NCI-H526 (cell line): Measurements from ENCODE around the gene AGPAT4.

ENCODE experiments used
- DNase-seq, 2 experiments: peaks; one replicate each; lab custom pipeline; 2025; lab: John Stamatoyannopoulos, UW

AGPAT4 gene

GRCh38 chr6:161281092-161281491 lies 7.2 kb upstream of the AGPAT4 start:
- no peak for DNase-seq

DNA sequence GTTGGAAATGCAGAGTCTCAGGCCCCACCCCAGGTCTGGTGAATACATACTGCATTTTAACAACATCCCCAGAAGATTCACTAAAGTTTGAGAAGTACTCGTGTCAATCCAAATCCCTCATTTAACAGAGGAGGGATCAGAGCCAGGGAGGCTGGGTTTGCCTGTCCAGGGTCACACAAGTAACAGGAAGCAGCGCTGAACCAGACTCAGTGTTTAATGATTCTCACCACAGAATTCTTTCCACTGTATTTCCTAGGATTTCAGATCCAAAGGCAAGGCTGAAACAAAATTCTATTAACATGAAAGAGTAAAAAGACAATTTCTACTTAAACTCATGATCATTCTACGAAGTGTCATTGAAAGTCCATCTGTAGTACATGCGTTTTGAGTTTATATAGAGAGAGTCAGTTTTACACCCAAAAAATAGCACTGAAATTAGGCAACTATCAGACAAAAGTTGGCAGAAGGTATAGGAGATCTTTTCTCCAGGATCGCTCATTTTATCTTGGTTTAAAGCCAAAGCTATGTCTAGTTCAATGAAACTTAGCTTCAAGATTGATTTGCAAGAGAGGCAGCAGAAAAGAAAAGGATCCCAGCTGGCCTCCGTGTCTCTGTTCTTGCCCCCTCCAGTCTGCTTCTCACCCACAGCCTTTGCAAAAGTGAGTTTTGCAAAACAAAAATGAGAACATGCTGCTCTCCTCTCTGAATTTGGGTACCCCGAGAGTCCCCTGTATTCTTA lies 6.0 kb upstream of the AGPAT4 start:
- DNase-seq: no peak

DNA sequence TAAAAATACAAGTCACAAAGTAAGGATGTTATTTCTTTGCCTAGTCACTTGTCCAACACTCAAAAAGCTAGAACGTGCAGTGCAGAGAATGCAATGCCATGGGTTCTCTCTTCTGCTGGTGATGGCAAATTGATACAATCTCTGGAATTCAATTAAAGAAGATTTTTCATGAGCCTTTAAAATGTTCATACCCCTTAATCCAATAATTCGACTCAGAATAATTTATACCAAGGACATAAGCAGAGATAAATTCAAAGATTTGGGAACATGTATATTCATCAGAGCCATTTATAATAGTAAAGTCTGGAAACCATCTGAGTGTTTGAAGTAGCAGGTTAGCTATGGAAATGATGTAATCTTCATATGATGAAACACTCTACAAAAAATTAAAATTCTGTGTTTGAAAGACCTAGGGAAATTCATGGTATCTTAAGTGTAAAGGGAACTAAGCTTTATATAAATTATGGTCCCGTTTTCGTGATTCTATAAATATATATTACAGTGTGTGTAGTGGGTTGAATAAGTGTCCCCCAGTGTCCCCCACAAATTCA lies 2.8 kb upstream of the AGPAT4 start:
- DNase-seq: no peak

- DNase-seq: no peak
These were observed 1.0 kb upstream of the AGPAT4 start for GRCh38 chr6:161274898-161275297.

DNA sequence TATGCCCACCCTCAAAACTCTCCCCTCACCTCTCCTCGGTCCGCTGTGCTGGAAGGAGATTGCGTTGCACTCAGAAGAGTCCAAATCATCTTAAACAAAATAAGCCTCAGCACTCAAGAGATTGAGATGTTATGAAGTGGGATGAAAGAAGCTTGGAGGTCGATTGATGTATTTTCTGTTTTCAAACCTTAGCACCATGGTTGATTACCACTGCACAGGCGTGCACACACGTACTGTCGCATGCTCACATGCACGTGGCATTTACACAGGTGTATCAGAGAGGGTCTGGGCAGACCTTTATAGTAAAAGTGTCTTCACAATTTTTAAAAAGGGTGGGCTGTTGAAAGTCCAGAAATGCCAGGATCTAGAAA lies 612 bp upstream of the AGPAT4 start:
- peak in 1 of 2 experiments; percentile 40 for DNase-seq

DNA sequence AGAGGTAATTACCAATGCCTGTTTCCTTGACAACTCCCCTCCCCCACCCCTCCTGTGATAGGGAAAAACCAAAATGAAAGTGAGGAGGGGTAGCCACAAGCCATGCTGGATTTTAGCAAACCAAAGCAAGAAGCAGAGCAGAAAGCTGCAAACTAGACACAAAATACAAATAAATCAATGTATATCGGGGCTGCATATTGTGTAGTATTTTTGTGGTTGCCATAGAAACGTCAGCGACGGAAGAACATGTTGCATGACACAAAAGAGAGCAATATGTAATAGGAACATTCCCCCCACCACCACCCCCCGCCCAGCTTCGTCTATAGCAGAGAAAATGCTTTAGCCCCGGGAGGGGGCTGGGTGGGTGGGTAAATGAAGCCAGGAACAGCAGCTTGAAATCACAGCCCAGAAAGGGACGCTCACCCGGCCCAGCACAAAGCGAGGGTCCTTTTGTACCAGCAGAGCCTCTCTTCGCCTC lies 548 bp downstream of the AGPAT4 start:
- DNase-seq: peak; percentile 18 to 80

DNA sequence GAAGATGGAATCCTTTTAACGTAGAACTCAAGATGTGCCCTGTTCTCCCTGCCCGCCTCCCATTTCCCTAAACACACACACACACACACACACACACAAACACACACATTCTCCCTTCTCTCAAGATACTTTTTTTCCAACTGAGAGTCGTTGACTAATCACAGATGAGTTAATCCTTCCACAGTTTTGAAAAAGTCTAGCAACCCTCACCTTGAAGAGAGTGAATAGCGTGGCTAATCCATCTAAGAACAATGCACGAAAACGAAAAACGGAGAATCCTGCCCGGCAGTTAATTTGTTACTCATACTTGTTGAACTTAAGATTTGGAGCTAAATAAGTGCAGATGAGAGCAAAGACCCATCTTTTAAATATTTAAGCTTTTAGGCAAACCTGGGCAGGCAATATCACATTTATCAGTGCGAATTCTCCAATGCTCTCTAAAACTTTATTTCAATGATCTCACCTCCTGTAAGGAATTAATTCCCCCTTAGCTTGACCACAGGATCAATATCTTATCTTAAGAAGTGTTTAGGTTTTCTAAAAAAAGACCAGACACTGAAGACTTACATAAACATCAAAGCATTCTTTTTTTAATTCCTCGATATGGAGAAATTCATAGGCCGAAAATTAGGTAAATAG lies 1.1 kb downstream of the AGPAT4 start:
- peak in 1 of 2 experiments; percentile 61 for DNase-seq

DNA sequence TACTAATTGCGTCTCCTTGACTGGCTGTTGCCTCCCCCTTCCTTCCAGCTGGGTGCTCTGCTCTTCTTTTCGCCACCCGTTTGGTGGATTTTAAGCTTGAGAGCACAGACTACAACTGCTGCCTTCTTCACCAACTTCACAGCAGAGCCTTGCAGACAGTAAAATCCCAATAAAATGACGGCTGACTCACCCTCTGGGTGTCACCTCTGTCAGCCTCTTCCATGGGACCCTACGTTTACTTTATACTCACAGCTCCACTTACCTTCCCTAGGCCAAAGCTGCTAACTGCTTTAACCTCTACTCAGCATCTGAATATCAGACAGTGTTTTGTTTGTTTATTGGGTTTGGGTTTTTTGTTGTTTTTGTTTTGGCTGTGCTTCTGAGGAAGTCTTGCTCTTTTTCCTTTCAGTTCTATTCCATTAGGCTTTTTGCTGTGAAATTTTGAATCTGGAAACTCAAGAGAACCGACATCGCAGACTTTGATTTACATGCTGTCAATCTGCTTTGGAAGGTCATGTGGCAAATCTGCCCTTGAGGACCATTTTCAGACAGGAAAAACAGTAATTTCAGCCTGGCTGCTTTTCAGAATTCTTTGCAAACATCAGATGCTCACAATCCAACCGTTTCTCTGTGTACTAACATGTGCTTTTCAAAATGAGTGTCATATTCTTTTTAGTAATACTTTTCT lies 2.4 kb downstream of the AGPAT4 start:
- DNase-seq: no peak

DNA sequence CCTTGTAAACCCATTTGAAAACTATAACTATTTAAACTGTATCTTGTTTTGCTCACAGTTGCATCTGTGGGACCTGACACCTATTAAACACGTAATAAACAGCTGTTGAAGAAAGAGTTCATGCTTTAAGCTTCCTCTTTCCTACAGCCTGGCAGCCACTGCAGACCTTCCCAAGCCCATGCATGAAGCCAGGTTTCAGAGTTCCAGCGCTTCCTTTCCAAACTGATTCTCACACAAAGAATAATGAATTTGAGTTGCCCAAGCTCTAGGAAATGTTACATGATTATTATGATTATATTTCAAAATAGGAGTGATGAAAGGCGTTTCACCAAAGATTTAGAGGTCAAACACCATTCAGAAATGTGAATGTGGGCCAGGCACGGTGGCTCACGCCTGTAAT lies 3.7 kb downstream of the AGPAT4 start:
- DNase-seq: no peak

GRCh38 chr6:161269310-161269709 lies 4.6 kb downstream of the AGPAT4 start:
- no peak for DNase-seq

- DNase-seq: no peak
These were observed 5.2 kb downstream of the AGPAT4 start for GRCh38 chr6:161268531-161269210.

DNA sequence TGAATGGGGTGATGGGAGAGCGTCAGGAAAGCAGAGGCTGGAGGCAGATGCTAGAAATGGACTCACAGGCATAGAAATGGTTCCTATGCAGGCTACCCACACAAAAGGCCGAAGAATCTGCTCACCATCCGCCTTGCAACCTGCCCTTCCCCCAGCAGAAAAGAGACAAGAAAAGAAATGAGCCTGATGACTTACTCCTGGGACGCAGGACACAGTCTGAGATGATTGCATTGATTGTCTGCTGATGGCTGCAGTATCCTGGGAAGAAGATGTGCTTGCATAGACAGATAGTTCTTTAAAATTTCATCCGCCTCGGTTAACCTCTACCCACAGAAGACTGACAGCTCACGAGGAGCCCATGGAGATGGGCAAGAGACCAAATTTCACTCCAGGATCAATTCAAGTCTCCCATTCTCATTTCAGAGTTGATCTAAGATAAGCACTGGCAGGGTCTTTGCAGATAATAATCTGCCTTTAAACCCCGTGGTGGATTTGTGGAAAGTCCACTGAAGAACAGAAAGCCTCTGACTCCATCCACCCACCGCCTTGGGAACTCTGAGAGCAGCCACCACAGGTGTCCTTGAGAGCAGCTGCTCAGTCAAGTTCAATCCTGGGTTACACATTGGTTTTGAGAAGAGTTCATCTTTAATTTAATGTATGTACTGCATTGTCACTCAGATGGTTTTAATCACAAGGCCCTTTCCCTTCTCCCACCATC lies 7.2 kb downstream of the AGPAT4 start:
- DNase-seq: no peak

DNA sequence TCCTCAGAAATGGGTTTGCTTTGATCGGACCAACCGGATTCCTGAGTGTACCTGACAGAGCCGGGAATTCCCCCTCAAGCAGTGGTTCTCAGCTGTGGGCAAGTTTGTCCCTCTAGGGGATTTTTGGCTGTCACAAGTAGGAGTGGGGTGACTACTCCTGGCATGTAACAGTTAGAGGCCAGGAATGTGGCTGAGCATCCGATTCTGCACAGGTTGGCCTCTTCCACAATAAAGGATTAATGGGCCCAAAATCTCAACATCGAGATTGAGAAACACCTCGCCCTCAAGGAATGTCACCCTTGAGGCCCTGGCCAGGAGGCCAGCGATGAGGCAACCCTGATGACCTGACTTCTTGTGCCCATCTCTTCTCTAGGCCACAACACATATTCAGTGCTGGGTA lies 7.9 kb downstream of the AGPAT4 start:
- DNase-seq: no peak

DNA sequence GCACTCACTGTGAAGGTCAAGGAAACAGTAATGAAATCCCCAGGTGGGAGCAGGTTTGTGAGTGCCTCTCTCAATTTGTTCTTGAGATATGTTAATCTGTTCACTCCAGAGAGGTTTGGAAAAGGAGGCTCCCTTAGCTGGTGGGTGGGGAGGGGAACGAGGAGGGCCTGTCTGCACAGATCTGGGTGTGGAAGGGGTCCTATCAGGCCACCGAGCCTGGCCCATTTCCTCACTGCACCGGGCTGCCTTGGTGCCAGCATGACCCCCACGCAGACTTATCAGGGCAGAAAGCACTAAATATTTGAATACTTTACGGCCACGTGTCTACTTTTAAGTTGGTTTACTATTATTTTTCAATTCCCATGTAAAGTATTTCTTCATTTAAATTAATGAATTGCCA lies 8.3 kb downstream of the AGPAT4 start:
- DNase-seq: no peak

DNA sequence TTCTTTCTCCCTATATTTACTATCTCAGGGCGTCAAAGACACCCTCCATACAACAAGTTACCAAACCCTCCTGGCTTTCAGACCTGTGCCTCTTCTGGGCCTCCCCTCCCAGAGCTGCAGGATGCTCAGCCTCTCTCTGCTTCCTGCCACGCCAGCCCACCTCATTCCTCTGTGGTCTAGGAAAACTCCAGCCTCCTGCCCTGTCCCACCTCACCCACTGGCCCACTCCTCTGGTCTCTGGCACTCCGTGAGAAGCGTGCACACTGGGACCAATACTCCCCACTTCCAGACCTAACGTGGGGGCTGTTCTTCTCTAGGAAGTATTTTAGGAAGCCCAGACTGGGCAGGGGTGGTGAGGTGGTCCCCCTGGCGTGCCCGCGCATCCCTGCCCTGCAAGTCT lies 9.7 kb downstream of the AGPAT4 start:
- no peak for DNase-seq

DNA sequence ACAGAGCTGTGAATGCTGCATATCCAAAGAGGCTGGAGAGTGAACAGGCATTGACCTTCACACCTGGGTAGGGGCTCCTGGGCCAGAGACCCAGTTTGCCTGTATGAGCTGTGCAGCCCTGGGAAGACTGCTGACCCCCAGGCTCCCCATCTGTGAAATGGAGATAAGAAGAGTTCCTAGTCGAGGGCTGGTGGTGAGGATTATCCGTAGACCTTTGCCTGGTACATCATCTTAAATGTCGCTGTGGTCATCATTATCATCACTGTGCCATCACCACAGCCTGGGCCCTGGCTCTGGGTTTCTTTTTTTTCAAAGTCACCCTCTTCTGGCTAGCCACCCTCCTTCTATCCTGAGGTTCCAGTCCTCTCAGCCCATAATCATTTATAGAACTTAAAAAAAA lies 12.0 kb downstream of the AGPAT4 start:
- DNase-seq: no peak

DNA sequence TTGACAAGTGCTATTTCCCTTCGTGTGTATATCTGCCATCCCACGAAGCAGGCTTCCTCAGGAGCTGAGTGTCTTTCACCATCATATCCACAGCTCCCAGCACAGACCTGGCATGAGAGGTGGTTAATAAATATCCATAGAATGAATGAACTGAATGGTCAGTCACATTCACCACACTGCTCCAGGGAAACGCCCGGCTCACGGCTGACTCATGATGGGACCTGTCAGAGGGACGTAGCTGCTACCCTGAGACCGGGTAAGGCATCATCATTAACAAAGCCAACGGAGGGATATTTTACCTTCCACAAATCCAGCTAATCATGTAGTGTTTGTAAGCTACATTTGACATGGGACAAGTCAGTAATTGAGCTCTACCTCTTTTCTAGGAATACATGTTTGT lies 12.5 kb downstream of the AGPAT4 start:
- no peak for DNase-seq

- DNase-seq: no peak
These were observed 14.6 kb downstream of the AGPAT4 start for GRCh38 chr6:161259302-161259701.

- no peak for DNase-seq
These were observed 15.9 kb downstream of the AGPAT4 start for GRCh38 chr6:161257793-161258457.

GRCh38 chr6:161256407-161256806 lies 17.5 kb downstream of the AGPAT4 start:
- DNase-seq: no peak

DNA sequence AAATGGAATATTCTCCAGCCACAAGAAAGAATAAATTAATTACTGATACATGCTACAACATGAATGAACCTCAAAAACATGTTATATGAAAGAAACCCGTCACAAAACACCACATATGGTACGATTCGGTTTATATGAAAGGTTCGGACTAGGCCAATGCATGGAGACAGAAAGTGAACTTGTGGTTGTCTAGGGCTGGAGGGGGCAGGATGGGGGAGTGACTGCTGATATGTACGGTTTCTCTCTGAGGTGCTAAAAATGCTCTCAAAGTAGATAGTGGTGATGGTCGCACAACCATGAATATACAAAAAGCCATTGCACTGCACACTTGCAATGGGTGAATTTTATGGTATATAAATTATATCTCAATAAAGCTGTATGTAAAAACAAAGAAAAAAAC lies 18.3 kb downstream of the AGPAT4 start:
- DNase-seq: no peak
